Pulmonary artery endothelial cell (primary cell): ENCODE data around the gene RAD51C. TPM values are rescaled to one million over a fixed set of nuclear protein-coding genes. Genes with fewer than 3 reads are reported as not detected.
"Not testable (repeated sequence)": the region's sequence is repeated elsewhere in the genome, so short reads cannot be mapped to it uniquely, and the experiment has no call there.

ENCODE experiments used
- DNase-seq: peaks from one replicate; pipeline ENCODE4 v3.0.0-alpha.2; 2011; ENCODE audit warnings: low read depth, low spot score
- total RNA-seq: library from RNA; depleted of rRNA; stranded (reverse); fragments of >200 nt; gene quantifications from 2 replicates; pipeline ENCODE4 v1.2.3, GENCODE V29; 2014

The RAD51C gene
- total RNA-seq, 1 donor from 2014 or later = 24.7 TPM

DNA sequence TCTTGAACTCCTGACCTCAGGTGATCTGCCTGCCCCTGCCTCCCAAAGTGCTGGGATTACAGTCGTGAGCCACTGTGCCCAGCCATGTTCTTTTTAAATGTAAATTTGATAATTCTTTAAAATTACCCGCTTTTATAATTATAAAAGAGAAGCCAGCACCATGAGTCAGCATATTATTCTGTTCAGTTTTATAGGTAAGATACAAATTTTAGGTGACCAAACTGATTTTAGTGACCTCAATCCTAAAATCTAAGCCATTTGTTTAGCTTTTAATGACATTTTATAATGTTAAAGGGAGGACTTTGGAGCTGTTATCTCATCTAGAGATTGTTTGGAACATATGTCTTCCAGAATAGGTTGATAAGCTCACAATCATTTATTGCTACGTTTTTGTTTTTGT lies 42.4 kb downstream of the RAD51C start:
- no peak for DNase-seq

DNA sequence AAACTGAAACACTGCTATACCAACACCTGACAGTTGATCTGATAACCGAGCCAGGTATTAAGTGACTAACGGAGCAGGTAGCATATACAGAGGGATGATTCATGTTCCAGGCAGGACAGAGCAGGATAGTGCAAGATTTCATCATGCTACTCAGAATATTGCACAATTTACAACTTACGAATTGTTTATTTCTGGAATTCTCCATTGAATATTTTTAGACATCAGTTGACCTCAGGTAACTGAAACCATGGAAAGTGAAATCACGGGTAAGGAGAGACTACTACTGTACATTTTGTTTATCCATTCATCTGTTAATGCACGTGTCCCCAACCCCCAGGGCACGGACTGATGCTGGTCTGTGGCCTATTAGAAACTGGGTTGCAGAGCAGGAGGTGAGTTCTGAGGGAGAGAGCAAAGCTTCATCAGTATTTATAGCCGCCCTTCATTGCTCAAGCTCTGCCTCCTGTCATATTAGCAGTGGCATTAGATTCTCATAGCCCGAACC lies 48.8 kb downstream of the RAD51C start:
- DNase-seq = no peak

DNA sequence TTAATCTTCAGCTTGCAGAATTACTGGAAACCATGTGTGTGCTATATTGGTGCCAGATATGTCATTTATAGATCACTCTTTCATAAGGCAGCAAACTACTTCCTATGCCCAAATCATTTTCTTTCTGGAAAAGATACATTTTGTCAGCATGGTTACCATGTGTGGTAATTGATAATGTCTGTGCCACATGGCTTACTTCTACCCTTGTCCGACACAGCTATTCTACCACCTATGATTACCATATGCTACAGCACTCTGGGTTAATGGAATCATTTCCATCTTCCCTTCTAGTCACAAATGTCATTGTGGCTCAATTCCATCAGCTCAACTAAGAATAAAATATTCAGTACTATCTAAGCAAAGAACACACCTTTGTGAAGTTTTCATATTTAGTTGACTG lies 55.3 kb downstream of the RAD51C start:
- DNase-seq = no peak

DNA sequence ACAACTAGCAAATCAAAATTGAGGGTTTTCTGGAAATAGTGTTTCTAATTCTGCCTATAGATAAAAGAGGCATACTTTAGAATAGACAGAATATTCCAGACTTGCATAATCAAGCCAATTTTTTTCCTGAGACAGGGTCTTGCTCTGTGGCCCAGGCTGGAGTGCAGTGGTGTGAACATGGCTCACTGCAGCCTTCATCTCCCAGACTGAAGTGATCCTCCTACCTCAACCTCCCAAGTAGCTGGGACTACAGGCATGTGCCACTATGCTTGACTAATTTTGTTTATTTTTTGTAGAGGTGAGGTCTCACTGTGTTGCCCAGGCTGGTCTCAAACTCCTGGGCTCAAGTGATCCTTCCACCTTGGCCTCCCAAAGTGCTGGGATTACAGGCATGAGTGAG lies 57.2 kb downstream of the RAD51C start:
- not testable (repeated sequence) for DNase-seq

DNA sequence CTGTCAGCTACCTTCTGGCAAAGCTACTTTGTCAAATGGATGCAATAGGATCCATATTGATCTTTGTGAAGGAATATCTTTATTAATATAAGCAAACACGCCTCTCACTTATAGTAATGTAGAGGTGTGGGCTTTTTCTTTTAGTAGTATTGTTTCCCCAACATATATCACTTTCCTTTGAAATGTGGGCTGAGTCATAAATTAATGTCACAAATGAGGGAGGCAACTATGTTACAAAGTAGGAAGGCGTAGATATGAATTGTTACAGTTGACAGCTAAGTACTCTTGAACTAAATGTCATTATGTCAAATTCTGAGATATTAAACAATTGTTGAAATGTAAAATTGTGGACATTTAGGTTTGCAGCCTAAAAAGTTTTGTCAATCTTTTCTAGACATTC lies 60.6 kb downstream of the RAD51C start:
- DNase-seq = no peak

DNA sequence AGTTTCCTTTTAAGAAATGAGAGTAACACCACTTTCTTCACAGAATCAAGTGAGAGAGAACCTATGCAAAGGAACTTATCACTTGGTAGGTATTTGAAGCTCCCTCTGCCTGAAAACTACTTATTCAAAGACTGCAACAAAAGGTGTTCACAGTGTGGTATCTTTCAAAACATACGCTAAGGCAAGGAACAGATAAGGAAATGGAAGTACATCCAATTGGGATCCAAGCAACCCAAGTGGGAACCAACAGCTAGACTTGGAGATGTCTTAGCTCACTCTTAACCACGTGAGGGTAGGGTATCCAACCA lies 62.8 kb downstream of the RAD51C start:
- DNase-seq = no peak

DNA sequence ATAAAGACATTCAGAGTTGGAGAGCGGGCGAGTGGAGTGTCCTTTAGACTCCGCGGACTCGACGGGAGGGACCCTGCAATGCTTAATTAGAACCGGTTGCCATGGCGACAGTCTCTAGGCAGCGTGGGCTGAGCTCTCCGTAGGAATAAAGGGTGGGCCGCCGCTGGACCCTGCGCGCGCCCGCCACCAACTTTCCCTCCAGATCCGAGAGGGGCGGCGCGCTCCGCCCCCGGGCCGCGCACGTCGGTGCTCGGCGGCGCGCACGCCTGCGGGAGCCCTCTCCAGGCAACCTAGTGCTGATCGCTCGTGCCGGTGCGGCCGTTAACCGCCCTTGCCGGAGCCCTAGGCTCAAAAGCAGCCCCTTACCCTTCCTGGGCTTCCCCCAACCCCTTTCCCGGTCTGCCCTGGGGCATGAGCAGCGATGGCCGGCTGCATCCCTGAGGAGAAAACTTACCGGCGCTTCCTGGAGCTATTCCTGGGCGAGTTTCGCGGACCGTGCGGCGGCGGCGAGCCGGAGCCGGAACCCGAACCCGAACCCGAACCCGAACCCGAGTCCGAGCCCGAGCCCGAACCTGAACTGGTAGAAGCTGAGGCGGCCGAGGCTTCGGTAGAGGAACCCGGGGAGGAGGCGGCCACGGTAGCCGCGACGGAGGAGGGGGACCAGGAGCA lies 63.3 kb downstream of the RAD51C start, which contains the start of gene PPM1E:
TSS of gene PPM1E (plus strand) at position 278 of the 669 bp plus-strand sequence.
- DNase-seq = no peak

DNA sequence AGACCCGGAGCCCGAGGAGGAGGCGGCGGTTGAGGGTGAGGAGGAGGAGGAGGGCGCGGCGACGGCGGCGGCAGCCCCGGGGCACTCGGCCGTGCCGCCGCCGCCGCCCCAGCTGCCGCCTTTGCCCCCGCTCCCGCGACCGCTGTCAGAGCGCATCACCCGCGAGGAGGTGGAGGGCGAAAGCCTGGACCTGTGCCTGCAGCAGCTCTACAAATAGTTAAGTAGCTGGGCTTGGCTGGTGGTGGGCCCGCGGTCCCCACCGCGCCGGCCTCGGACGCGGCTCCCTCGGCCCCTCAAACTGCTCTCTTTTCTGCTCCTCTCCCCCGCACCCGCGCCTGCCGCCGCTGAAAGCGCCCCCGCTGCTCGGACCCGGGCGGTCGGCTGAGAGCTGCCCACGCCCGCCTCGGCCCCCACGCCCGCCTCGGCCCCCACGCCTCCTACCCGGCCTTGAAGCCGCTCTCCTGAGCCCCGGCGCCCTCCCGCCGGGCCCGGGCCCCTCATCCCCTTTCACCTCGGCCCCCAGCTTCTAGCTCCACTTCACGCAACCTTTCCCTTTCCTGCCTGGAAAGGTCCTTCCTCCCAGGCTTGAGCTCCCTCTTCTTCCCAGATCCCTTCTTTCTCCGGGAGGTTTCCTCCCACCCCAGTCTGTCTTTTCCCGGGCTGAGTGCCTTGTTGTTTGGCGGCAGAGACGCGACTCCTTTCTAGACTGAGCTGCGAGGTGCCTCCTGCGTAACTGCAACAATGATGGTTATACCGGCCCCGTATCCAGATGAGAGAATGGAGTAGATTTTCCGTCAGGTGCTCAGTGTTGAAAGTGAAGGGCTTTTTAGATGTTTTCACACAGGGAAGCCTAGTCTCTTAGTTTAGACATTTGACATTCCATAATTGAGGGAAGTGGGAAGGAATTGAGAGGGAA lies 64.1 kb downstream of the RAD51C start:
- no peak for DNase-seq

DNA sequence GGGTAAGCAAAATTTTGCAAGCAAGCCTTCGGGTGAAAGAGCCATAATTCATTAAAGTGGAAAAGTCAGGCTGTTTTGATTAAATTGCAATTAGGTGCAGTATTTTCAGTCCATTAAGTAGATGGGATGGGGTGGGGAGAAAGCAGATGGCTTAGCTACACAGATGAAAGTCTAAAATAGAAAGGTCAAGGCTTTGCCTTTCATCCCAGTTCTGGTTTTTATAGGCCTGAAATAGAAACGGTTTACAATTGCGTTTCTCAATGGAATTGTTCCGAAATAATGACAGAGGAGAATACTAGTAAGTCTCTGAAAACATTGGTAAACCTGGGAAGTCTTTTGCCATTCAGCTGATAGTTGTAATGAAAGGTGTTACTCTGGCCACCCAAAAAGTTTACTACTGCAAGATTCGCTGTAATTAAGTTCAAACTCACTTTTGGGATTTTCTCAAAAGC lies 64.8 kb downstream of the RAD51C start:
- no peak for DNase-seq

DNA sequence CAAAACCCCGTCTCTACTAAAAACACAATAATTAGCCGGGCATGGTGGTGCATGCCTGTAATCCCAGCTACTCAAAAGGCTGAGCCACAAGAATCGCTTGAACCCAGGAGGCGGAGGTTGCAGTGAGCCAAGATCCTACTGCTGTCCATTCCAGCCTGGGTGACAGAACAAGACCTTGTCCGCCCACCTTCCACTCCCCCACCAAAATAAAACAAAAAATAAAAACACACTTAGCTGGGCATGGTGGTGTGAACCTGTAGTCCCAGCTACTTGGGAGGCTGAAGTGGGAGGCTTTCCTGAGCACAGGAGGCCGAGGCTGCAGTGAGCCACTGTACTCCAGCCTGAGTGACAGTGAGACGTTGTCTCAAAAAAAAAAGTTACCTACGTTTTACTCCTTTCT lies 66.5 kb downstream of the RAD51C start:
- no peak for DNase-seq

DNA sequence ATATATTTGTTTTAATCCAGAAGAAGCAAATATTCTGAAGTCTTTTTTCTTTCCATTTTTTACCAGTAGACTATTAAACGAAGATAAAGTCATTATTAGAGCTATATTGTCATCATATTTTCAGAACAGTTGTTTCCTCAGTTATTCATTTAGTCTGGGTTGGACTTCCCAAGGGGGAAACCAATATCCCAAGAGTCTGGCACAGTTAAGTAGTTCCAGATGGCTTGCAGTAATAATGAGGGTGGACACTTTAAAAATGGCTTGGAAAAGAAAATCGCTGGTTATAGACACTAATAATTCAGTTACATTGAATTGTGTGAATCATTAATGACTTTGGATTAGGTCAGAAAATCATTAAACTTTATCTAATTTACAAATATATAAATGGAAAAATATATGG lies 67.1 kb downstream of the RAD51C start:
- DNase-seq = no peak

DNA sequence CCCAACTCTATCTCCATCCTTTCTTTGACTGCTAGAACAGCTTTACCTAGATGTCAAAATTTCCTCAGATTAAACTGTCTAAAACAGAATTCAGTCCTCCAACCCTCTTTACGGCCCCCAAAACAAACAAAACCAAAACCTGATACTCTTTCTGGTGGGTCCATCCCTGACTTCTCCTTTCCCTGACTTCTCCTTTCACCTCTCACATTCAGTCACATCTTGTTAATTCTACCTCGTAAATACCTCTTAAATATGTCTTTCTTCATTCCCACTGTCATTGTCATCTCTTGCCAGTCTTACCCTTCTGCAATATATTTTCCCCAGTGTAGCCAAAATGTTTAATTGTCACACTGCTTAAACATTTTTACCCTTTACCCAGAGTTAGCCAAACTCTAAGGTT lies 67.8 kb downstream of the RAD51C start:
- no peak for DNase-seq

DNA sequence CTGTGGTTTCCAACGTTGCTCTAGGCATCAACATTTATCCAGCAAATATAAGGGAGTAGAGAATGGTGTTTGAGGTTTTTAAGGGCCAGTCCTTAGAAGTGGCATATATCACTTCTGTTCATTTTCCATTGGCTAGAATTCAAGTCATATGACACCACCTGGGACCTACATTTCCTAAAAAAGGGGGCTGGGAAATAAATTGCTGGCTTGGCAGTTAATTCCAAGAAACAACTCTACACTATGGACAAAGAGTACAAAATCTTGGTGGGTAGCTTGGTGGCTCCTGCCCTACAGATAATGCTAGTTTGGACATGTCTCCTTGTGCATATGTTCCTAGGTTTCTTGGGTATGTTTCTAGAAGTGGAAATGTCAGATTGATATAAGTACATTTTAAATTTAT lies 70.9 kb downstream of the RAD51C start:
- DNase-seq = no peak

DNA sequence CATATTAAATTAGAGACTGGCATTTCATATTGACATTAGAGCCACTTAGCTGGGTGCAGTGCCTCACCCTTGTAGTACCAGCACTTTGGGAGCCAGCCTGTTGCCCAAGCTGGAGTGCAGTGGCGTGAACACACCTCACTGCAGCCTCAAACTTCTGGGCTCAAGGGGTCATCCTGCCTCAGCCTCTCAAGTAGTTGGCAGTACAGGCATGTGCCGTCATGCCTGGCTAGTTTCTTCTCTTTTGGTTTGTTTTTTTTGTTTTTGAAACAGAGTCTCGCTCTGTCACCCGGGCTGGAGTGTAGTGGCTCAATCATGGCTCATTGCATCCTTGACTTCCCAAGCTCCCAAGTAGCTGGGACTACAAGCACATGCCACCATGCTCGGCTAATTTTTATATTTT lies 72.0 kb downstream of the RAD51C start:
- no peak for DNase-seq

DNA sequence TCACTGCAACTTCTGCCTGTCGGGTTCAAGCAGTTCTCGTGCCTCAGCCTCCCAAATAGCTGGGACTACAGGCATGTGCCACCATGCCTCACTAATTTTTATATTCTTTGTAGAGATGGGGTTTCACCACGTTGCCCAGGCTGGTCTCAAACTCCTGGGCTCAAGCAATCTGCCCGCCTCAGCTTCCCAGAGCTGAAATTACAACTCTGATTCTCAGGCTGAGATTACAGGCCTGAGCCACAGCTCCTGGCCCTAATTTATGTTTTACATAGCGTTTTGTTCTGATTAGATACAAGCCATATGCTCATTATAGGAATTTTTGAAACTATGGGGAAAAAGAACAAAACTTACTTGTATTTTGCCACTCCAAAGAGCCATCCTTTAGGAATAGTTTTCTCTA lies 86.1 kb downstream of the RAD51C start:
- not testable (repeated sequence) for DNase-seq

DNA sequence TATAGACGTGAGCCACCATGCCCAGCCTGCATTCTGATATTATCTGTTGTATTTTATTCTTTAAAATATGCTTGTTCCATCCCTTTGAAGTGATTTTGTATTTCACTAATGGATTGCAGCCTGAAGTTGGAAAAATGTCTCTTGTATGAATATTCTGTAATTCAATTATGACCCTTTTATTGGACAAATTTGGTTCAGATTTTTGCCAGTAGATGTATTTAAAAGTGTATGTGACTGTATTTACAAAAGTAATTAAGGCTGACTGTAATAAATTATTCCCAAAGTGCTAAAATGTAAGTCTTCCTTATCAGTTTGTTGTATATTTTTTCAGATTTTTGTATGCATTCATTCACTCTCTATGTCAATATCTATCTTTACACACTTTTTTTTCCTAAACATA lies 87.0 kb downstream of the RAD51C start:
- no peak for DNase-seq

DNA sequence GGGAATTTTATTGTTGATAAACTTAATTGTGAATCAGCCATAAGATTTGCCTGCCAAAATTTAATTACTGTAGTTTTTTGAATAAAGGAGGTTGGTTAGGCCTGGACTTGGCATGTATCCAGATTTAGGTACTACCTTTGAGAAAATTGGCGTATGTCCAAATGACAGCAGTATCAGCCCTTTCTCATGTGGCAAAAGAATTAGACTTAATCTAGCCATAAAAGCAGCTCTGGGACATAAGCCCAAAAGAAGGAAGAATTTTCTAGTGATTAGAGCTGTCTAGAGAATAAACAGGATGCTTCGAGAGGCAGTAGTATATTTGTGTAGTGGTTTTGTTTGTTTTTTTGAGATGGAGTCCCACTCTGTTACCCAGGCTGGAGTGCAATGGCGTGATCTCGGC lies 91.0 kb downstream of the RAD51C start:
- no peak for DNase-seq

DNA sequence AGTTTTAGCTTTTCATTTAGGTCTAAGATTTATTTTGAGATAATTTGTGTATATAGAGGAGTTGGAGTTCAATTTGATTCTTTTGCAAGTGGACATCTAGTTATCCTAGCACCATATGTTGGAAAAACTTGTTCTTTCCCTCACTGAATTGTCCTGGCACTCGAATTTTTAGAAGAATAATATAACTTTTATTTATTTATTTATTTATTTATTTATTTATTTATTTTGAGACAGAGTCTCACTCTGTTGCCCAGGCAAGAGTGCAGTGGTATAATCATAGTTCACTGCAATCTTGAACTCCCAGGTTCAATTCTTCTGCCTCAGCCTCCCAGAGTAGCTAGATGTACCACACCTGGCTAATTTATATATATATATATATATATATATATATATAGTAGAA lies 92.7 kb downstream of the RAD51C start:
- DNase-seq = no peak

Other genes with a start within 250 kb of the RAD51C start
- gene HSF5, start 204.2 kb upstream of the RAD51C start, total RNA-seq = 0.04 and 0.07 TPM in 2 replicates
- gene MTMR4, start 178.0 kb upstream of the RAD51C start, total RNA-seq = 51.5 and 80.0 TPM in 2 replicates
- gene TEX14, start 557 bp upstream of the RAD51C start, total RNA-seq = under 0.01 TPM in 2 replicates
- gene PPM1E, start 63.3 kb downstream of the RAD51C start, total RNA-seq = 0.28 TPM in 1 of 2 replicates, not detected in the other